AG04449 (cell line): ENCODE data around the gene SRMS.

Experiments
- CTCF ChIA-PET: fragments of 350-600 bp; formaldehyde crosslinking; extraction: SDS; loops from one replicate; lab custom pipeline; 2021; ENCODE audit warnings: antibody characterized with exemption; lab: Yijun Ruan, JAX
- POLR2A ChIA-PET: fragments of 400-600, 350-600 bp; formaldehyde crosslinking; extraction: SDS; loops from one replicate; lab custom pipeline; 2020; ENCODE audit warnings: antibody characterized with exemption, inconsistent platforms; lab: Yijun Ruan, JAX
- DNase-seq: peaks from one replicate; pipeline ENCODE4 v3.0.0-alpha.2; 2010; ENCODE audit warnings: low read depth, low spot score
- H3K4me3 ChIP-seq: 2 replicates; pipeline ENCODE4 v1.5.1; 2011; ENCODE audit warnings: low read depth, mild to moderate bottlenecking, control low read depth, low read length
- TF ChIP-seq, protein P1 (sequence below): IDR thresholded peaks from one replicate; pipeline ENCODE4 v1.5.1; 2011; ENCODE audit warnings: mild to moderate bottlenecking, moderate library complexity, low read length, control low read depth, inconsistent platforms; ENCODE audit not compliant: insufficient read depth; ENCODE audit errors: missing control alignments

The SRMS gene

DNA sequence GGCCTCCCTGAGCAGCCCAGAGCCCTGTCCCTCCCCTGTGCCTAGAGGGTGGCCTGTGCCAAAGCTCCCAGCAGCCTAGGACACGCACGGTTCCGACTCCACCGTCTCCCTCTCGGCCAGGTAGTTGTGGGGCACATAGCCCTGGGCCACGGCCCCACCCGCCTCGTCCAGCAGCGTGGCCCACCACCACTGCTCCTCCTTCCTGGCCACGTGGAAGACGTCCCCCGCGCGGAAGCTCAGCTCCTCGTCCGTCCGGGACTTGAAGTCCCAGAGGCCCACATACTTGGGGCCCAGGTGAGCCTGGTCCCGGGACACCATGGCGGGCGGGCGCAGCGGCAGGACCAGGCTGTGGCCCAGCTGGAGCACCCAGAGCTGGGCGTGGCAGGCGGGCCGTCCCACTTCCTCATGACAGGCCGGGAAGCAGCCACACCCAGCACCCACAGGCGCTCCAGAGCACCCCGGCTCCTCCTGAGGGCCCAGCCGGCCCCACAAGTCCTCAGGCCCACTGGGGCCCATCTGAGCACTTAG, 10.5 kb downstream of the SRMS start, which contains the start of gene PTK6:
PTK6 (minus strand) TSS at position 380 of the 528 bp plus-strand sequence; CDS start at position 318, 62 bp downstream.
- DNase-seq = no peak
- TF ChIP-seq, protein P1, sequence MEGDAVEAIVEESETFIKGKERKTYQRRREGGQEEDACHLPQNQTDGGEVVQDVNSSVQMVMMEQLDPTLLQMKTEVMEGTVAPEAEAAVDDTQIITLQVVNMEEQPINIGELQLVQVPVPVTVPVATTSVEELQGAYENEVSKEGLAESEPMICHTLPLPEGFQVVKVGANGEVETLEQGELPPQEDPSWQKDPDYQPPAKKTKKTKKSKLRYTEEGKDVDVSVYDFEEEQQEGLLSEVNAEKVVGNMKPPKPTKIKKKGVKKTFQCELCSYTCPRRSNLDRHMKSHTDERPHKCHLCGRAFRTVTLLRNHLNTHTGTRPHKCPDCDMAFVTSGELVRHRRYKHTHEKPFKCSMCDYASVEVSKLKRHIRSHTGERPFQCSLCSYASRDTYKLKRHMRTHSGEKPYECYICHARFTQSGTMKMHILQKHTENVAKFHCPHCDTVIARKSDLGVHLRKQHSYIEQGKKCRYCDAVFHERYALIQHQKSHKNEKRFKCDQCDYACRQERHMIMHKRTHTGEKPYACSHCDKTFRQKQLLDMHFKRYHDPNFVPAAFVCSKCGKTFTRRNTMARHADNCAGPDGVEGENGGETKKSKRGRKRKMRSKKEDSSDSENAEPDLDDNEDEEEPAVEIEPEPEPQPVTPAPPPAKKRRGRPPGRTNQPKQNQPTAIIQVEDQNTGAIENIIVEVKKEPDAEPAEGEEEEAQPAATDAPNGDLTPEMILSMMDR = no peak
- H3K4me3 ChIP-seq = peak within 1 kb of the TSS; percentile 44
- CTCF ChIA-PET = interaction anchor here (0.7 to 6.1 kb wide), 33 partner anchors 7 to 584 kb away, joined by 3 to 73 read pairs (median 5); partner anchors contain the start of genes ARFRP1, GMEB2, PRPF6 and RTEL1
- POLR2A ChIA-PET = interaction anchor here (0.5 to 1.6 kb wide), 2 partner anchors 16 to 93 kb away, joined by 3 to 7 read pairs; partner anchors contain the start of gene PPDPF

DNA sequence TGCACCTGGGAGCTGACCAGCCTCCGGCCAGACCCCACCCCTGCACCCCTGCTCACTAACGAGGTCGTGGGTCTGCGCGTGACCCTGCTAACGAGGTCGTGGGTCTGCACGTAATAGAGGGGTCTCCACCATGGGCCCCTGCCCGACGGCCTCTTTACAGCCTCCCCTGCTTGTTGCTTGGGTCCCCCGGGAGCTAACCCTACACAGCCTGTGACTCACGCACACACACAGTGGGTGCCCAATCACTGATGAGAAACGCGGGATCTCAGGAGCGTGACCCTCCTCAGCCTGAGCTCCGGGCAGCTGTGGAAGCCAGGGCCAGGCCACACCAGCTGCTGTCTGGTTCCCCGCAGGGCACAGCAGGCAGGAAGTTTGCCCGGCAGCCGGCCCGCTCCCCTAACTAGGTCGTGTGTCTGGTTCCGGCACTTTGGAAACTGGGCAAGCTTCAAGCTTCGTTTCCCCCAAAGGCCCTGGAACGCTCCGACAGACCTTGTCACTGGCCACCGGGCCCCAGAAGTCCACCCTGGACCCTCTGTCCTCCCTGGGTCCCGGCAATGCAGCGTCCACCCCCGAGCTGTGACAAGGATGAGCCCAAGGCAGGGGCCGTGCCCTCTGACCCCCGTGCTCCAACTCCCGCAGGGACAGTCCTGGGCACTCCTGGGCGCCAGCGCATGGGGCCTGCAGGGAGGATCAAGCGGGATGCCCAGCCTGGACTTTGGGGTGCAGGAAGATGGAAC, 11.1 kb downstream of the SRMS start:
- TF ChIP-seq, protein P1 = no peak
- CTCF ChIA-PET = interaction anchor here (1.0 to 6.1 kb wide), 15 partner anchors 9 to 584 kb away, joined by 3 to 73 read pairs (median 5); partner anchors contain the start of genes ARFRP1, PRPF6, RTEL1 and SAMD10
- POLR2A ChIA-PET = no interaction called here
- H3K4me3 ChIP-seq = no peak overlapping the region
- no peak for DNase-seq

DNA sequence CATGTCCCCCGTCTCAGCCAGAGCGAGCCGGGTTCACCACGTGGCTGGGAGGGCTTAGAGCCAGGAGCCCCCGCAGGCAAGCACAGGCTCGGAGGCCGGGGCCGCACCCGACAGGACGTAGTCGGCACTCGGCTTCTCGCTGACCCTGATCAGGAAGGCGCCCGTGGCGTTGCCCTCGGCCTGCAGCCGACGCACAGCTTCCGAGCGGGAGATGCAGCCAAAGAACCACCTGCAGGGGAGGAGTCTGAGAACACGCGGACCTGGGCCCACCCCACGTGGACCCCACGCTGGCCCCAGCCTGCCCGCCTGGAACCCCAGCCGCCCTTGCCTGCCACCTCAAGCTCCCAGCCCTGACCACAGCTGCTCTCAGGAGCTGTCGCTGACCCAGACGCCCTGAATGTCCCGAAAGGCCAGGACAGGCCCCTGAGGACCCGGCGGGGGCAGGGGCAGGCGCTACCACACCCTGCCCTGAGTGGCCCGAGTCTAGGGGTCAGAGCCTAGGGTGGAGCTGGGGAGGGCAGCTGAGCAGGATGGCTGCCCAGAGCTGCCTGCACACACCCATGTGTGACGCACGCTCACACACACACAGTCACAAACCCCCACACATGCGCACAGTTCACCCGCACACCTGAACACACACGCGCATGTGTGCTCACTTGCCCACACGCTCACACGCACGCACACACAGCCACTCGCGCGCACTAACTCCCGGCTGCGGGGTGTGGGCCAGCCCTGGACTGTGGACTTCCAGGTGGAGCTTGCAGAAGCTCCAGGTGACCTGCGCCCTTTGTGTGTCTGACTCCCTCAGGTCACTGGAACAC, 12.5 kb downstream of the SRMS start:
- ChIA-PET CTCF (interaction anchor here (1.4 to 6.1 kb wide), 5 partner anchors 8 to 439 kb away, joined by 3 to 73 read pairs (median 5); partner anchors contain the start of gene TPD52L2), POLR2A (no interaction called here)
- no peak for DNase-seq
- H3K4me3 ChIP-seq = no peak overlapping the region
- TF ChIP-seq, protein P1 = no peak

DNA sequence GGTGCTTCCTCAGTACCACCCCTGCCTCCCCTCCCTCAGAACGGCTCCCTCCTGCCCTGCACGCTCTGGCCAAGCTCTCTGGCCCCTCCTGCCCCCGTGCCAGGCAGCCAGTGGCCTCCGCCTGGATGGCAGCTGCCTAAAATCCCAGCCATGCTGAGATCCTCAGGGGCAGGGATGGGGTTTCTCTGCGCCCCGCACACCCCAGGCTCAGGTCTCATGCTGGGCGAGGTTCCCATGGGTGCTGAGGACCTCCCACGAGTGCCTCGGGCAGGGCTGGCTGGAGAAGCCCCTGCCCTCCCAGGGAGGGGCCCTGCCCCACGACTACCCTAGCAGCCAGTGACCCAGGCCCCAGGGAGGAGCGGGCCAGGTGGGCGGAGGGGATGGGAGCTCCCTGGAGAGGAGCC, 13.1 kb downstream of the SRMS start:
- no peak for DNase-seq
- CTCF ChIA-PET = interaction anchor here (1.5 to 6.1 kb wide), 3 partner anchors 9 to 439 kb away, joined by 5 to 73 read pairs (median 5); partner anchors contain the start of gene TPD52L2
- H3K4me3 ChIP-seq = no peak overlapping the region
- POLR2A ChIA-PET = no interaction called here
- TF ChIP-seq, protein P1 = no peak

DNA sequence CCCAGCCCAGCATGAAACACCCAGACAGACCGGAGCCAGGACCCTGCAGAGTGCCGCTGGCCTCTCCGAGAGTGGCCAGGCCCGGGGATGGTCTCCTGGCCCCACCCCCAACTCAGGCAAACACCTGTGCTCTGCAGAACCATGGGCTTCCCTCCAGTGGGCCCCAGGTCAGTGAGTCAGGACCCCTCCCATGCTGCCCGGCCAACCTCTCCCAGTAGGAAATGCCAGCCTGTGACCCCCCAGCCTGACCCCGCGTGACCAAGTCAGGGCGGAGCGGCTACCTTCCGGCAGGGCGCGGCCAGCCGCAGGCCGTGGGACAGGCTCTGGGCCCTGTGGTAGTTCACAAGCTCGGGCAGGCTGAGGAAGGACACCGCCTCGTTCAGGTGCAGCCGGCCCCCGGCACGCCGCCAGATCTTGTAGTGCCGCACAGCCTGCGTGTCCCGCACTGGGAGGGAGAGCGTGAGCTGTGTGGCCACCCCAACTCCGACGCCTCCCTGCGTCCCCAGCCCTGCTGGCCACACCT, 13.6 kb downstream of the SRMS start:
- DNase-seq = no peak
- ChIA-PET POLR2A (no interaction called here), CTCF (interaction anchor here (1.5 to 6.1 kb wide), 3 partner anchors 10 to 440 kb away, joined by 5 to 73 read pairs (median 5); partner anchors contain the start of gene TPD52L2)
- no peak overlapping the region for H3K4me3 ChIP-seq
- TF ChIP-seq, protein P1 = no peak
